ENCODE results near the gene IL1A. TPM values are rescaled to one million over a fixed set of nuclear protein-coding genes. Genes with fewer than 3 reads are reported as not detected.

IL1A gene
- total RNA-seq, 1 experiment from 2014 or later, result 0.10 TPM

GRCh38 chr2:112783187-112783714, 1.0 kb downstream of the IL1A start:
- Histone ChIP-seq H3K9me2 (ENCODE audit: insufficient read depth) (no peaks in the 10 kb centered on the region), H3K4me2 (ENCODE audit: low read length) (0 out of 2 replicates have a peak overlapping the region, but pooled peaks have one; percentile 63), H3K4me1 (ENCODE audit: control insufficient read depth in 1 of 2, insufficient read depth in 2 of 2, low read length in 2 of 2) (peaks cover 0 to 10% of the 10 kb centered on the region in 2 experiments; a peak in 2 of 4 replicates), H3K27me3 (ENCODE audit: insufficient read depth, low read length) (no peaks in the 10 kb centered on the region), H3K9me3 (ENCODE audit: control insufficient read depth in 1 of 2, insufficient read depth in 1 of 2, low read depth in 1 of 2, low read length in 2 of 2) (no peaks in the 10 kb centered on the region), H2AFZ (ENCODE audit: low read depth, low read length, poor library complexity, severe bottlenecking) (peak overlapping the region; percentile 66), H3K9ac (ENCODE audit: low read length) (no peak overlapping the region), H3K27ac (ENCODE audit: low read depth, low read length) (no peak overlapping the region), H3K36me3 (ENCODE audit: control insufficient read depth in 1 of 2, insufficient read depth in 2 of 2, low read length in 2 of 2) (no peaks in the 10 kb centered on the region), H3K4me3 (replicated peaks in 1 of 2; ENCODE audit: low read depth in 1 of 2, low read length in 2 of 2) (no peak overlapping the region), H3K79me2 (ENCODE audit: insufficient read depth, low read length) (no peaks in the 10 kb centered on the region), H4K20me1 (ENCODE audit: insufficient read depth) (no peaks in the 10 kb centered on the region)
- intact Hi-C loops (cut with micrococcal nuclease), result no loop called here
- no TSS peak for BruUV-seq (replicated peaks)
- ChIA-PET CTCF (interaction anchor here (1.3 kb wide), 1 partner anchor 102 kb away, joined by 4 read pairs; no protein-coding TSS in a partner anchor), RAD21 (ENCODE audit: low non-redundant PET in 1 of 2, low total read pairs in 2 of 2, uncharacterized antibody in 2 of 2, unreplicated experiment in 2 of 2) (no interaction called here), POLR2A (no interaction called here)
- ATAC-seq (no peak), DNase-seq (ENCODE audit: low read depth, low spot score) (no peak)
- TF ChIP-seq SIN3A (IDR thresholded peaks at IDR 0.05; ENCODE audit: low read depth) (no peak), YY1 (IDR thresholded peaks at IDR 0.05; ENCODE audit: extremely low read depth, insufficient replicate concordance, low read depth, low read length) (no peak), CEBPB (IDR thresholded peaks at IDR 0.05; ENCODE audit: low read depth) (no peak), SP1 (IDR thresholded peaks at IDR 0.05; ENCODE audit: low read depth) (no peak), REST (IDR thresholded peaks at IDR 0.05; ENCODE audit: low read depth) (no peak), ZNF274 (IDR thresholded peaks at IDR 0.05; ENCODE audit: low read depth, low read length) (no peak), JUND (IDR thresholded peaks at IDR 0.05) (no peak), ATF3 (IDR thresholded peaks at IDR 0.05) (no peak)

All from HCT116 (cell line).